ENCODE measurements around the gene SLX4.

SLX4 gene

DNA sequence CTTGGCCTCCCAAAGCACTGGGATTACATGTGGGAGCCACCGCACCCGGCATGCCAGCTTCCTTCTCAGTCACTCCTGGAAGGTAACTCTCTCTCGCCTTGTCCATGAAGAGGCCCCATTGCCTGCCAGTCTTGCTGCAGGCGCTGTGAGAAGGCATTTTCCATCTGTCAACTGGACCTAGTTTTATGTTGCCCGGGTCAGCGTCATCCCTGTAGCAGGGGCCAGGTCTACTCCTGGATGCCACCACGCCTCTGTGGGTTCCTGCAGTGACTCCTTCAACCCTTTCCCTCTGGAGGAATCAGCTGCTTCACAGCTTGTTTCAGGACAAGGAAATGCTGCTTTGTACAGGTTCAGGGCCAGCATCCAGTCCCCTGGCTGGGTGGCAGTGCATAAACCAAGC lies 31.6 kb downstream of the SLX4 start:
- DNase-seq (ENCODE audit: insufficient read length, low spot score) (no peak), FAIRE-seq (no peak)
- TF ChIP-seq CTCF (IDR thresholded peaks at IDR 0.05; ENCODE audit: insufficient read depth, missing control alignments) = no peak

DNA sequence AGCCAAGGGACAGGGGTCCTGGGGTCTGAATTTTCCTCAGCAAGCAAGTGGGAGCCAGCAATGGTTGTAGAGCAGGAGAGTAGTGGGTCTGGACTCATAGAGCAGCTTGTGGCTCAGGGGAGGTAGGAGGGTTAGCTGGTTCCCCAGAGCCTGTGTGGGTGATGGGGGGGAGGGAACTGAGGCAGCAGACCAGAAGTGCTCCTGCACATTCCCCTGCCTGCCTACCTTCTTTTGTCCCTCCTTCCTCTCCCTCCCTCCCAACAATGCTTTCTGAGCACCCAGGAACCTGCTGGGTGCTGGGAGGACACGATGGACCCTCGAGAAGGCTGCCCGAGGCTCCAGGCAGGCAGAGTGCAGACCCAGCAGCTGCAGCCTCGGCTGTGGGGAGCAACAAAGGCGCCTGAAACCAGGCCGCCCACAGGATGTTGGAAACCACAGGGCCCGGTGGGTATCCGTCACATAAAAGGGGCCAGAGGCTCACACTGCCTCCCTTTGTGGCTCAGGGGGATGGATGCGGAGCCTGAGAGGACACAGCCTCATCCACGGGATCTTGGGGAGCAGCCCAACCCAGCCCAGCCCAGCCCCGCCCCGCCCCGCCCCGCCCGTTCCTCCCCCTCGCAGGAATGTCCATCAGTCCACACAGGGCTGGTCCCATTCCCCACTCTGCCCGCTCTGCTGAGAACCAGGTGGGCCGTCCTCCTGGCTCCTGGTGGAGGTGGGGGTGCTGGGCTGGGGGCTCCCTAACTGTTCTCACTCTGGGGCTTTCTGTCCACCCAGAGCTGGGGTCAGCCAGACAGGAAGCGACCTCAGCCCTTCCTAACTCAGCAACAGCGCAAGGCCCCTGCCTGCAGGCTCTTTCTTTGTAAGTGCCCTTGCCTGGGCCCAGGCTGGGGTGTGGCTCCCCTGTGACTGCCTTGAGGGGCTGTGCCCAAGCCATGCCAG lies 32.5 kb downstream of the SLX4 start:
- no peak for DNase-seq (ENCODE audit: insufficient read length, low spot score)
- no peak for FAIRE-seq

GRCh38 chr16:3578121-3578520 lies 33.3 kb downstream of the SLX4 start:
- no peak for TF ChIP-seq CTCF (IDR thresholded peaks at IDR 0.05; ENCODE audit: insufficient read depth, missing control alignments)
- FAIRE-seq = no peak
- DNase-seq (ENCODE audit: insufficient read length, low spot score) = no peak

More for the DNA sequence above, 32.5 kb downstream of the SLX4 start:
- no peak for TF ChIP-seq CTCF (IDR thresholded peaks at IDR 0.05; ENCODE audit: insufficient read depth, missing control alignments)

GRCh38 chr16:3577302-3577752 lies 34.1 kb downstream of the SLX4 start, which contains the start of gene NLRC3:
TSS of gene NLRC3 (minus strand) at chr16:3577403. CDS start at chr16:3565036, 12,367 bp downstream.
- no peak for FAIRE-seq
- no peak for TF ChIP-seq CTCF (IDR thresholded peaks at IDR 0.05; ENCODE audit: insufficient read depth, missing control alignments)
- no peak for DNase-seq (ENCODE audit: insufficient read length, low spot score)

DNA sequence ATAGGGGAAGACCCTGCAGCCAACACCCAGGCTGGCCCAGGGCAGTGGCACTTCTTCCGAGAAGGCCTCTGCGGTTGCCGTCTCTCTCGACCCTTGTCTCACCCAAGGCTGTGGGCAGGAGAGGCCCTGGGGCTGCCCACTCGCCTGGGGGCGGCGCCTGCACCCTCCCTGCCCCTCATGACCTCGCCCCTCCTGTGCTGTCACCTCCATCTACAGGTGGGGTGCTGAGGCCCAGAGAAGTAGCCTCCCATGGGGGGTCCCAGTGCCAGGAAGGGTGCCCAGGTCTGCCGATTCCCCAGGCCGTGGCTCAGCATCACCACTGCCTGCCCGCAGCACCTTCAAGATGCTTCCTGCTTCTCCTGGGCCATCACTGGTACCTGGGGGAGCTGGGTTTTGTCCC lies 35.2 kb downstream of the SLX4 start:
- TF ChIP-seq CTCF (IDR thresholded peaks at IDR 0.05; ENCODE audit: insufficient read depth, missing control alignments) = no peak
- FAIRE-seq (no peak), DNase-seq (ENCODE audit: insufficient read length, low spot score) (no peak)

DNA sequence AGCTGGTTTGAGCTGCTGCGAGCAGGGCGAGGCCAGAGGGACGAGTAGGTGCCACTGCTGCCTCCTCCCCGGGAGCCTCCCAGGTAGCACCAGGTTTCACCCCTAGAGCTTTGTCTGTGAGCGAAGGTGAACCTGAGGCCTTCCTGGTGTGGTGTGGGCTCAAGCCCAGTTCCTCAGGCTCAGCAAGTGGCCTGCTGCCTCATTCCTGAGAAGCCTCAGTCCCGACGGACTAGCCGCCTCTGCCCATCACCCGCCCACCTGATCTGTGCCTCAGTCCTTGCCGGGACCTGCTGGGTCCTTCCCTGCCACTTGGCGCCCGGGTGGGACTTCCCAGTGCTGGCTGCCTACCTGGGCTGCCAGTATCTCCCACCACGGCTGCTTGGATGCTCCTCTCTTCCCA lies 35.9 kb downstream of the SLX4 start:
- DNase-seq (ENCODE audit: insufficient read length, low spot score) (no peak), FAIRE-seq (no peak)
- TF ChIP-seq CTCF (IDR thresholded peaks at IDR 0.05; ENCODE audit: insufficient read depth, missing control alignments) = no peak

- no peak for TF ChIP-seq CTCF (IDR thresholded peaks at IDR 0.05; ENCODE audit: insufficient read depth, missing control alignments)
- DNase-seq (ENCODE audit: insufficient read length, low spot score) (no peak), FAIRE-seq (no peak)
Measured at GRCh38 chr16:3574195-3574594, 37.2 kb downstream of the SLX4 start.
